Measurements from ENCODE around the gene FZD8.
A peak's percentile ranks its signal among the peaks of the same experiment; 100 is the strongest.

GRCh38 chr10:35635576-35635975 is 6.5 kb downstream of the FZD8 start:
- peak; percentile 86 to 90 (median 88) for TF ChIP-seq CTCF (IDR thresholded peaks at IDR 0.05)
- TF ChIP-seq POLR2AphosphoS5 (IDR thresholded peaks at IDR 0.05) = no peak
- no peak for TF ChIP-seq EP300 (IDR thresholded peaks at IDR 0.05)
- no peak for TF ChIP-seq POLR2A (IDR thresholded peaks at IDR 0.05)

All from gastroesophageal sphincter (tissue), 3 donors.